H1 (cell line): ENCODE data around the gene MELK. TPM values are rescaled to one million over a fixed set of nuclear protein-coding genes. Genes with fewer than 3 reads are reported as not detected.
"Not testable (repeated sequence)": the region's sequence is repeated elsewhere in the genome, so short reads cannot be mapped to it uniquely, and the experiment has no call there.

Experiments used
- CTCF ChIA-PET: fragments of 300-600 bp; sonication (Branson Sonifier 250); formaldehyde crosslinking; loops from one replicate; lab custom pipeline; 2021; ENCODE audit not compliant: partially characterized antibody; lab: Charles Lee
- POLR2A ChIA-PET: fragments of 300-600 bp; sonication (Branson Sonifier 250); formaldehyde crosslinking; loops from one replicate; lab custom pipeline; 2021; ENCODE audit warnings: inconsistent platforms; ENCODE audit not compliant: partially characterized antibody; lab: Charles Lee
- DNase-seq, 2 experiments: peaks; one replicate each; pipeline versions ENCODE4 v3.0.0 to v3.0.0-alpha.2; 2010 to 2022; ENCODE audit warnings: low spot score in 2 of 2, low read depth in 1 of 2, mixed read lengths in 1 of 2
- FAIRE-seq: peaks from 2 replicates; lab custom pipeline; 2011; peaks lifted over from hg19 to GRCh38; lab: Jason Lieb, UNC
- H2AFZ ChIP-seq: 2 replicates; pipeline ENCODE4 v1.8.1; 2012; ENCODE audit warnings: low read length, inconsistent platforms
- H2AK5ac ChIP-seq: 2 replicates; pipeline ENCODE4 v1.6.1; 2013; ENCODE audit warnings: low read depth, low read length
- H2BK120ac ChIP-seq: replicated peaks from 2 replicates; pipeline ENCODE3; 2013; ENCODE audit warnings: low read depth, low read length, inconsistent platforms
- H2BK12ac ChIP-seq: 2 replicates; pipeline ENCODE4 v1.6.1; 2013; ENCODE audit warnings: low read depth, low read length
- H2BK15ac ChIP-seq: 2 replicates; pipeline ENCODE4 v1.6.1; 2013; ENCODE audit warnings: low read length
- H2BK20ac ChIP-seq: 2 replicates; pipeline ENCODE4 v1.6.1; 2013; ENCODE audit warnings: low read length
- H2BK5ac ChIP-seq: 2 replicates; pipeline ENCODE4 v1.6.1; 2013; ENCODE audit warnings: low read depth, low read length
- H3K14ac ChIP-seq: 2 replicates; pipeline ENCODE4 v1.6.1; 2013; ENCODE audit warnings: inconsistent platforms; ENCODE audit not compliant: insufficient read length
- H3K18ac ChIP-seq: 2 replicates; pipeline ENCODE4 v1.6.1; 2013; ENCODE audit warnings: low read length; ENCODE audit errors: extremely low read depth
- H3K23ac ChIP-seq: 2 replicates; pipeline ENCODE4 v1.6.1; 2013; ENCODE audit warnings: inconsistent platforms; ENCODE audit not compliant: insufficient read length
- H3K23me2 ChIP-seq: 2 replicates; pipeline ENCODE4 v1.6.1; 2013; ENCODE audit warnings: low read depth, low read length
- H3K27ac ChIP-seq: 2 replicates; pipeline ENCODE4 v1.6.1; 2011; ENCODE audit warnings: low read depth, low read length, inconsistent platforms
- H3K27me3 ChIP-seq, 4 experiments: replicated peaks in 1 of 4; 1 replicate in 1 of 4; 2 replicates in 3 of 4; pipeline versions ENCODE4 v1.6.1 to v1.8.1; 2011 to 2013; ENCODE audit warnings: low read length in 3 of 4, mild to moderate bottlenecking in 3 of 4, inconsistent platforms in 2 of 4, mixed read lengths in 2 of 4, moderate library complexity in 1 of 4; ENCODE audit not compliant: control insufficient read depth in 3 of 4, insufficient read depth in 3 of 4; ENCODE audit errors: extremely low read depth in 1 of 4
- H3K36me3 ChIP-seq, 4 experiments: 2 replicates each; pipeline versions ENCODE4 v1.6.1 to v1.8.1; 2011 to 2013; ENCODE audit warnings: mild to moderate bottlenecking in 4 of 4, low read length in 3 of 4, moderate library complexity in 2 of 4, control low read depth in 1 of 4, inconsistent platforms in 1 of 4; ENCODE audit not compliant: insufficient read depth in 4 of 4, control insufficient read depth in 2 of 4
- H3K4ac ChIP-seq: replicated peaks from 2 replicates; pipeline ENCODE3; 2013; ENCODE audit warnings: low read length, low read depth, mixed read lengths, inconsistent platforms; ENCODE audit not compliant: insufficient read length
- H3K4me1 ChIP-seq, 4 experiments: replicated peaks in 1 of 4; 1 replicate in 1 of 4; 2 replicates in 3 of 4; pipeline versions ENCODE4 v1.6.1 to v1.8.1; 2011 to 2013; ENCODE audit warnings: low read length in 3 of 4, inconsistent platforms in 2 of 4, mixed read lengths in 1 of 4; ENCODE audit not compliant: insufficient read depth in 4 of 4, control insufficient read depth in 3 of 4
- H3K4me2 ChIP-seq, 2 experiments: 2 replicates each; pipeline versions ENCODE4 v1.6.1 to v1.8.1; 2011 to 2013; ENCODE audit warnings: low read depth in 2 of 2, low read length in 2 of 2, control low read depth in 1 of 2, inconsistent platforms in 1 of 2, mild to moderate bottlenecking in 1 of 2; ENCODE audit not compliant: insufficient read depth in 1 of 2
- H3K4me3 ChIP-seq, 4 experiments: fragments of 200-600, 300-600 bp in 1 of 4; sonication (generic), shearing (Covaris generic), sonication (Bioruptor Twin) in 1 of 4; 2 replicates each; pipeline versions ENCODE4 v1.5.1 to v1.8.1; 2011 to 2016; ENCODE audit warnings: low read length in 4 of 4, low read depth in 3 of 4, control low read depth in 2 of 4, inconsistent platforms in 2 of 4, mild to moderate bottlenecking in 2 of 4, mixed read lengths in 1 of 4, moderate library complexity in 1 of 4; ENCODE audit not compliant: insufficient read depth in 2 of 4; ENCODE audit errors: extremely low read depth in 1 of 4
- H3K56ac ChIP-seq: replicated peaks from 2 replicates; pipeline ENCODE3; 2013; ENCODE audit warnings: low read depth, mild to moderate bottlenecking, mixed read lengths, low read length, inconsistent platforms; ENCODE audit not compliant: insufficient read length
- H3K79me1 ChIP-seq: 2 replicates; pipeline ENCODE4 v1.6.1; 2013; ENCODE audit warnings: low read depth, low read length, control low read depth
- H3K79me2 ChIP-seq, 2 experiments: 2 replicates each; pipeline versions ENCODE4 v1.6.1 to v1.8.1; 2012 to 2013; ENCODE audit warnings: low read length in 2 of 2, mild to moderate bottlenecking in 2 of 2, inconsistent platforms in 1 of 2; ENCODE audit not compliant: insufficient read depth in 2 of 2, control insufficient read depth in 1 of 2
- H3K9ac ChIP-seq, 4 experiments: replicated peaks in 1 of 4; 1 replicate in 1 of 4; 2 replicates in 3 of 4; pipeline versions ENCODE4 v1.6.1 to v1.8.1; 2011 to 2013; ENCODE audit warnings: low read depth in 3 of 4, low read length in 3 of 4, control low read depth in 2 of 4, mild to moderate bottlenecking in 2 of 4, moderate library complexity in 2 of 4, inconsistent platforms in 1 of 4; ENCODE audit errors: extremely low read depth in 1 of 4
- H3K9me3 ChIP-seq, 2 experiments: 2 replicates each; pipeline versions ENCODE4 v1.6.1 to v1.8.1; 2012 to 2013; ENCODE audit warnings: mild to moderate bottlenecking in 2 of 2, moderate library complexity in 2 of 2, control low read depth in 1 of 2, inconsistent platforms in 1 of 2, low read depth in 1 of 2, low read length in 1 of 2, mixed read lengths in 1 of 2; ENCODE audit not compliant: insufficient read depth in 2 of 2
- H4K20me1 ChIP-seq, 2 experiments: replicated peaks in 1 of 2; 2 replicates each; pipeline versions ENCODE3 to v1.8.1; 2011 to 2013; ENCODE audit warnings: inconsistent platforms in 2 of 2, low read length in 2 of 2, mild to moderate bottlenecking in 1 of 2; ENCODE audit not compliant: insufficient read depth in 2 of 2, control insufficient read depth in 1 of 2
- H4K5ac ChIP-seq: 2 replicates; pipeline ENCODE4 v1.6.1; 2013; ENCODE audit warnings: low read length, low read depth, mixed read lengths, inconsistent platforms; ENCODE audit not compliant: insufficient read length
- H4K8ac ChIP-seq: 2 replicates; pipeline ENCODE4 v1.8.0; 2013; ENCODE audit warnings: mild to moderate bottlenecking, moderate library complexity, low read length, inconsistent platforms; ENCODE audit not compliant: insufficient read depth; ENCODE audit errors: extremely low read depth
- H4K91ac ChIP-seq: replicated peaks from 2 replicates; pipeline ENCODE3; 2013; ENCODE audit warnings: low read length, mixed read lengths, inconsistent platforms; ENCODE audit not compliant: insufficient read length
- WGBS, 2 experiments: shearing (Covaris generic) in 1 of 2; methylation state at CpG; one replicate each; pipeline versions ENCODE4 v1.1.6 to v1.1.7; 2013 to 2015; ENCODE audit warnings: low lambda C conversion rate in 2 of 2, mixed read lengths in 2 of 2, inconsistent platforms in 1 of 2, low coverage in 1 of 2, missing lambda C conversion rate in 1 of 2; ENCODE audit not compliant: insufficient replicate concordance in 2 of 2, insufficient coverage in 1 of 2, insufficient read length in 1 of 2; ENCODE audit errors: extremely low coverage in 1 of 2, missing lambda C conversion rate in 1 of 2; 5-methylcytosine and 5-hydroxymethylcytosine counted together
- polyA plus RNA-seq, 7 experiments: library from polyadenylated mRNA; depleted of rRNA in 3 of 7; stranded (reverse) in 5 of 7; unstranded in 2 of 7; fragments of >200 nt in 5 of 7; fragments of 200-250 nt in 2 of 7; gene quantifications; 1 replicate in 5 of 7; 2 replicates in 1 of 7; 4 replicates in 1 of 7; pipeline versions ENCODE4 v1.2.1 to v1.2.3, GENCODE V29; 2011 to 2013; ENCODE audit warnings: missing spikeins in 2 of 7, mixed read lengths in 2 of 7
- total RNA-seq: library from RNA; stranded (reverse); fragmentation: NEBNext Ultra II Directional; extraction: Animal tissue kit (Norgen Biotek cat#: 25700); gene quantifications from 2 replicates; pipeline ENCODE4 v1.2.1, GENCODE V29; 2021

Gene MELK
- total and polyA plus RNA-seq, 2 of the 8 experiments (the other 6 are each of a cell fraction or from before 2014, with no cell fraction given) = 26.2 to 53.1 TPM

DNA sequence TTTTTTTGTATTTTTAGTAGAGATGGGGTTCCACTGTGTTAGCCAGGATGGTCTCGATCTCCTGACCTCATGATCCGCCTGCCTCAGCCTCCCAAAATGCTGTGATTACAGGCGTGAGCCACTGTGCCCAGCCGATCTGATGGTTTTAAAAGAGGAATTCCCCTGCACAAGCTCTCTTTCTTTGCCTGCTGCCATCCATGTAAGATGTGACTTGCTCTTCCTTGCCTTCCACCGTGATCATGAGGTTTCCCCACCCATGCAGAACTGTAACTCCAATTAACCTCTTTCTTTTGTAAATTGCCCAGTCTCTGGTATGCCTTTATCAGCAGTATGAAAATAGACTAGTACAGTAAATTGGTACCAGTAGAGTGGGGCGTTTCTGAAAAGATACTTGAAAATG, 39.0 kb upstream of the MELK start:
- H3K9me3 ChIP-seq, POLR2A ChIA-PET, H3K79me2 ChIP-seq, H2AFZ ChIP-seq, H3K79me1 ChIP-seq, H4K91ac ChIP-seq, DNase-seq, H3K18ac ChIP-seq, H2AK5ac ChIP-seq, FAIRE-seq, H3K4ac ChIP-seq, H3K27me3 ChIP-seq, H3K4me1 ChIP-seq, H3K4me2 ChIP-seq, H2BK15ac ChIP-seq, H2BK12ac ChIP-seq, H3K27ac ChIP-seq, H3K36me3 ChIP-seq, H4K8ac ChIP-seq, H3K23ac ChIP-seq, H3K4me3 ChIP-seq, H4K20me1 ChIP-seq, H4K5ac ChIP-seq, H2BK120ac ChIP-seq, H3K9ac ChIP-seq, H3K56ac ChIP-seq, H3K23me2 ChIP-seq, H2BK20ac ChIP-seq, H3K14ac ChIP-seq, H2BK5ac ChIP-seq: not testable (repeated sequence)
- CTCF ChIA-PET = interaction anchor here (0.8 to 1.2 kb wide), 2 partner anchors 17 to 77 kb away, joined by 3 read pairs; no protein-coding TSS in a partner anchor
- WGBS, 2 experiments = 91% methylated on average over 6 of the region's 6 CpGs; no CpG with 5 or more reads in 1 of the 2 experiments
